Parathyroid adenoma (tissue), 2 donors: ENCODE measurements around the gene ZBTB4.

Experiments
- H2AFZ ChIP-seq: fragments of 300-600 bp; sonication (generic); one replicate; pipeline ENCODE4 v1.7.0; 2017; ENCODE audit warnings: antibody characterized with exemption, mild to moderate bottlenecking
- H3K27ac ChIP-seq: fragments of 300-600 bp; sonication (generic); one replicate; pipeline ENCODE4 v1.7.0; 2017
- H3K27me3 ChIP-seq: fragments of 300-600 bp; sonication (generic); one replicate; pipeline ENCODE4 v1.7.0; 2017; ENCODE audit warnings: low read length; ENCODE audit not compliant: control insufficient read depth, insufficient read depth
- H3K36me3 ChIP-seq: fragments of 300-600 bp; sonication (generic); one replicate; pipeline ENCODE4 v1.7.0; 2017; ENCODE audit warnings: low read length; ENCODE audit not compliant: control insufficient read depth, insufficient read depth
- H3K4me1 ChIP-seq: fragments of 300-600 bp; sonication (generic); one replicate; pipeline ENCODE4 v1.7.0; 2017; ENCODE audit warnings: control low read depth
- H3K4me2 ChIP-seq: fragments of 300-600 bp; sonication (generic); one replicate; pipeline ENCODE4 v1.7.0; 2017; ENCODE audit warnings: low read length
- H3K4me3 ChIP-seq: fragments of 300-600 bp; sonication (generic); one replicate; pipeline ENCODE4 v1.7.0; 2017; ENCODE audit warnings: low read depth, low read length
- H3K79me2 ChIP-seq: fragments of 300-600 bp; sonication (generic); one replicate; pipeline ENCODE4 v1.7.0; 2017; ENCODE audit warnings: control low read depth
- H3K9ac ChIP-seq: fragments of 300-600 bp; sonication (generic); one replicate; pipeline ENCODE4 v1.7.0; 2017; ENCODE audit warnings: mild to moderate bottlenecking
- H3K9me3 ChIP-seq: fragments of 300-600 bp; sonication (generic); one replicate; pipeline ENCODE4 v1.7.0; 2017; ENCODE audit warnings: low read length; ENCODE audit not compliant: control insufficient read depth
- CTCF ChIP-seq: fragments of 300-600 bp; sonication (generic); IDR thresholded peaks from one replicate; pipeline ENCODE4 v1.7.0; 2017; ENCODE audit warnings: antibody characterized with exemption, mild to moderate bottlenecking
- donor health status: primary hyperparathyroidism.

Gene ZBTB4

GRCh38 chr17:7426896-7427489 is 52.4 kb downstream of the ZBTB4 start:
- H3K4me2 ChIP-seq: no peak overlapping the region
- H3K27me3 ChIP-seq: no peaks in the 10 kb centered on the region
- H3K4me1 ChIP-seq: no peaks in the 10 kb centered on the region
- no peaks in the 10 kb centered on the region for H3K36me3 ChIP-seq
- H3K9me3 ChIP-seq: no peaks in the 10 kb centered on the region
- no peaks in the 10 kb centered on the region for H3K79me2 ChIP-seq
- H3K4me3 ChIP-seq: no peak overlapping the region
- TF ChIP-seq CTCF: no peak
- H3K9ac ChIP-seq: no peak overlapping the region
- no peak overlapping the region for H3K27ac ChIP-seq
- H2AFZ ChIP-seq: no peak overlapping the region

GRCh38 chr17:7426203-7426863 is 53.1 kb downstream of the ZBTB4 start:
- Histone ChIP-seq H3K4me2 (no peak overlapping the region), H3K9ac (no peak overlapping the region), H3K36me3 (no peaks in the 10 kb centered on the region), H3K79me2 (no peaks in the 10 kb centered on the region), H3K27me3 (no peaks in the 10 kb centered on the region), H3K4me1 (no peaks in the 10 kb centered on the region), H3K27ac (no peak overlapping the region), H3K4me3 (no peak overlapping the region), H3K9me3 (no peaks in the 10 kb centered on the region), H2AFZ (no peak overlapping the region)
- no peak for TF ChIP-seq CTCF

GRCh38 chr17:7425756-7426155 is 53.7 kb downstream of the ZBTB4 start:
- Histone ChIP-seq H3K9me3 (no peaks in the 10 kb centered on the region), H2AFZ (no peak overlapping the region), H3K4me3 (no peak overlapping the region), H3K4me2 (no peak overlapping the region), H3K79me2 (no peaks in the 10 kb centered on the region), H3K4me1 (no peaks in the 10 kb centered on the region), H3K27ac (no peak overlapping the region), H3K27me3 (no peaks in the 10 kb centered on the region), H3K9ac (no peak overlapping the region), H3K36me3 (no peaks in the 10 kb centered on the region)
- TF ChIP-seq CTCF: no peak

- H2AFZ ChIP-seq: no peak within 1 kb of the TSS
- TF ChIP-seq CTCF: no peak
- H3K9ac ChIP-seq: no peak within 1 kb of the TSS
- H3K27me3 ChIP-seq: no peaks in the 10 kb centered on the region
- no peak within 1 kb of the TSS for H3K27ac ChIP-seq
- no peaks in the 10 kb centered on the region for H3K9me3 ChIP-seq
- H3K4me3 ChIP-seq: no peak within 1 kb of the TSS
- H3K36me3 ChIP-seq: no peaks in the 10 kb centered on the region
- H3K4me1 ChIP-seq: no peaks in the 10 kb centered on the region
- H3K79me2 ChIP-seq: no peaks in the 10 kb centered on the region
- H3K4me2 ChIP-seq: no peak within 1 kb of the TSS
Observed at GRCh38 chr17:7425316-7425715, 54.1 kb downstream of the ZBTB4 start, which contains the start of gene SPEM2. Gene SPEM2 (plus strand): TSS chr17:7425616. CDS start chr17:7425689, 73 bp downstream.

GRCh38 chr17:7423679-7424078 is 55.8 kb downstream of the ZBTB4 start:
- no peak overlapping the region for H3K9ac ChIP-seq
- no peaks in the 10 kb centered on the region for H3K27me3 ChIP-seq
- no peak overlapping the region for H3K4me2 ChIP-seq
- no peaks in the 10 kb centered on the region for H3K4me1 ChIP-seq
- TF ChIP-seq CTCF: no peak
- no peaks in the 10 kb centered on the region for H3K79me2 ChIP-seq
- H3K9me3 ChIP-seq: no peaks in the 10 kb centered on the region
- H2AFZ ChIP-seq: no peak overlapping the region
- no peak overlapping the region for H3K4me3 ChIP-seq
- H3K27ac ChIP-seq: no peak overlapping the region
- H3K36me3 ChIP-seq: no peaks in the 10 kb centered on the region
